ENCODE results near the gene RAPH1.

DNA sequence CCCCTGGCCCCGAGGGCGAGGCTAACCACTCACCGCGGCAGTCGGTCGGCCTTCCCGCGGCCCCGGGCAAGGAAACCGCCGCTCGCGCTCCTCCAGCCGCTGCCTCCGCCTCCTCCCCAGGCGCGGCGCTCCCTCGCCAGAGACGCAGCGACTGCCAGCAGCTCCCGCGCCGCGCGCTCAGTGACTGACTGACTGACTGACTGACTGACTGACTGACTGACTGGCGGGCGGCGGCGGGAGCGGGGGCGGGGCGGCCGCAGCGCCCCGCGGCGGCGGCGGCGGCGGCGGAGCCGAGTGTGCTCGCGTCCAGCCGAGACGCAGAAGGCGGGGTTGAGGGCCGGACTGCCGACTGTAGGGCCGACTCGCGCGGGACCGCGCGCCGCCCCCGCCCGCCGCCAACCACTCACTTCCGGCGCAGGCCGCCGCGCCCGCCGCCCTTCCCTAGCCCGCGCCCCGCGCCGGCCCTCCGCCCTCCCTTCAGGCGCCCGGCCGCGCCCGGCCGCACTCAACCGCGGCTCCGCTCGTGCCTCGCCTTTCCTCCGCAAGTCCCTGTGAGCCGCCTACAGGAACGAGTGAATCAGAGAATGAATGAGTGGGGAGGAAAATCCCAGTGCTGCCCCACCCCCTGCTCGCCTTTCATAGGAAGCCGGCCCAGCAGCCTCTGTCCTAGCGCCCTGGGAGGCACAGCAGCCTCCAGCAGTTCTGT lies at the start of gene RAPH1:
- TF ChIP-seq, protein P1, sequence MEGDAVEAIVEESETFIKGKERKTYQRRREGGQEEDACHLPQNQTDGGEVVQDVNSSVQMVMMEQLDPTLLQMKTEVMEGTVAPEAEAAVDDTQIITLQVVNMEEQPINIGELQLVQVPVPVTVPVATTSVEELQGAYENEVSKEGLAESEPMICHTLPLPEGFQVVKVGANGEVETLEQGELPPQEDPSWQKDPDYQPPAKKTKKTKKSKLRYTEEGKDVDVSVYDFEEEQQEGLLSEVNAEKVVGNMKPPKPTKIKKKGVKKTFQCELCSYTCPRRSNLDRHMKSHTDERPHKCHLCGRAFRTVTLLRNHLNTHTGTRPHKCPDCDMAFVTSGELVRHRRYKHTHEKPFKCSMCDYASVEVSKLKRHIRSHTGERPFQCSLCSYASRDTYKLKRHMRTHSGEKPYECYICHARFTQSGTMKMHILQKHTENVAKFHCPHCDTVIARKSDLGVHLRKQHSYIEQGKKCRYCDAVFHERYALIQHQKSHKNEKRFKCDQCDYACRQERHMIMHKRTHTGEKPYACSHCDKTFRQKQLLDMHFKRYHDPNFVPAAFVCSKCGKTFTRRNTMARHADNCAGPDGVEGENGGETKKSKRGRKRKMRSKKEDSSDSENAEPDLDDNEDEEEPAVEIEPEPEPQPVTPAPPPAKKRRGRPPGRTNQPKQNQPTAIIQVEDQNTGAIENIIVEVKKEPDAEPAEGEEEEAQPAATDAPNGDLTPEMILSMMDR (IDR thresholded peaks at IDR 0.05; ENCODE audit: low read depth, low read length) = no peak
- TF ChIP-seq EZH2phosphoT487 (IDR thresholded peaks at IDR 0.05; ENCODE audit: low read depth) = no peak
